Common myeloid progenitor, CD34-positive (primary cell): ENCODE measurements around the gene CALHM6. TPM values are rescaled to one million over a fixed set of nuclear protein-coding genes. Genes with fewer than 3 reads are reported as not detected.

Experiments
- CTCF ChIA-PET: fragments of 350-600 bp; sonication (Branson Sonifier 250); formaldehyde crosslinking; loops from one replicate; lab custom pipeline; 2021; ENCODE audit warnings: antibody characterized with exemption; lab: Charles Lee
- POLR2A ChIA-PET: fragments of 350-600 bp; sonication (Branson Sonifier 250); formaldehyde crosslinking; loops from one replicate; lab custom pipeline; 2021; ENCODE audit warnings: antibody characterized with exemption; lab: Charles Lee
- DNase-seq, 3 donors: peaks; one replicate each; pipeline versions ENCODE4 v3.0.0 to v3.0.0-alpha.2; 2013
- H3K27ac ChIP-seq, 2 experiments: 1 replicate in 1 of 2; 2 replicates in 1 of 2; pipeline ENCODE4 v1.7.0; 2013; ENCODE audit warnings: inconsistent platforms in 2 of 2, low read length in 2 of 2, mild to moderate bottlenecking in 2 of 2, low read depth in 1 of 2, moderate library complexity in 1 of 2; ENCODE audit not compliant: severe bottlenecking in 2 of 2, insufficient read depth in 1 of 2, poor library complexity in 1 of 2
- H3K27me3 ChIP-seq, 5 experiments: replicated peaks in 2 of 5; 1 replicate in 3 of 5; 2 replicates in 2 of 5; pipeline versions ENCODE4 v1.6.1 to v1.7.0; 2013; ENCODE audit warnings: low read length in 4 of 5, mild to moderate bottlenecking in 2 of 5, moderate library complexity in 2 of 5, inconsistent platforms in 1 of 5; ENCODE audit not compliant: insufficient read depth in 5 of 5, control insufficient read depth in 4 of 5
- H3K36me3 ChIP-seq, 4 experiments: 1 replicate in 2 of 4; 2 replicates in 2 of 4; pipeline versions ENCODE4 v1.6.1 to v1.7.0; 2013; ENCODE audit warnings: low read length in 3 of 4, control low read depth in 1 of 4, mild to moderate bottlenecking in 1 of 4; ENCODE audit not compliant: control insufficient read depth in 4 of 4, insufficient read depth in 4 of 4
- H3K4me1 ChIP-seq, 4 experiments: 1 replicate in 3 of 4; 2 replicates in 1 of 4; pipeline versions ENCODE4 v1.6.1 to v1.7.1; 2013; ENCODE audit warnings: low read length in 3 of 4, mild to moderate bottlenecking in 3 of 4, control low read depth in 1 of 4, inconsistent platforms in 1 of 4, moderate library complexity in 1 of 4; ENCODE audit not compliant: control insufficient read depth in 4 of 4, insufficient read depth in 4 of 4; ENCODE audit errors: control extremely low read depth in 1 of 4
- H3K4me3 ChIP-seq, 7 experiments: 1 replicate in 4 of 7; 2 replicates in 3 of 7; pipeline versions ENCODE4 v1.5.1 to v1.7.0; 2013; ENCODE audit warnings: mild to moderate bottlenecking in 7 of 7, low read length in 6 of 7, moderate library complexity in 6 of 7, inconsistent platforms in 2 of 7, low read depth in 2 of 7, control low read depth in 1 of 7; ENCODE audit not compliant: insufficient read depth in 4 of 7, control insufficient read depth in 1 of 7; ENCODE audit errors: extremely low read depth in 1 of 7
- H3K9me3 ChIP-seq, 5 experiments: 1 replicate in 4 of 5; 2 replicates in 1 of 5; pipeline versions ENCODE4 v1.6.1 to v1.7.1; 2013; ENCODE audit warnings: low read length in 4 of 5, mild to moderate bottlenecking in 2 of 5, inconsistent platforms in 1 of 5, low read depth in 1 of 5, moderate library complexity in 1 of 5; ENCODE audit not compliant: control insufficient read depth in 4 of 5, insufficient read depth in 2 of 5; ENCODE audit errors: control extremely low read depth in 1 of 5
- WGBS: methylation state at CpG from one replicate; pipeline ENCODE4 v1.1.5; 2013; ENCODE audit not compliant: insufficient coverage; 5-methylcytosine and 5-hydroxymethylcytosine counted together
- polyA plus RNA-seq: library from polyadenylated mRNA; unstranded; fragments of 120-200 nt; gene quantifications from one replicate; pipeline ENCODE4 v1.2.1, GENCODE V29; 2013

CALHM6 gene
- polyA plus RNA-seq = 98.8 TPM

GRCh38 chr6:116461331-116461931, at the start of gene CALHM6:
CALHM6 (plus strand) TSS chr6:116461375; CDS start chr6:116461930, 555 bp downstream.
- Histone ChIP-seq H3K27me3 (no peaks in the 10 kb centered on the region), H3K36me3 (no peaks in the 10 kb centered on the region), H3K4me3 (peak within 1 kb of the TSS; percentile 47 to 82 (median 65)), H3K27ac (peak within 1 kb of the TSS in 1 of 2 experiments; percentile 67), H3K4me1 (peaks cover 27 to 69% (median 59%) of the 10 kb centered on the region in 4 experiments), H3K9me3 (no peaks in the 10 kb centered on the region)
- ChIA-PET POLR2A (no interaction called here), CTCF (interaction anchor here (1.0 to 1.4 kb wide), 4 partner anchors 17 to 174 kb away, joined by 3 to 5 read pairs (median 4); no protein-coding TSS in a partner anchor)
- 31% methylated on average over 12 of the region's 13 CpGs for WGBS
- peak in 2 of 3 donors; percentile 79 to 81 for DNase-seq

- CTCF ChIA-PET = interaction anchor here (1.4 kb wide), 1 partner anchor 19 kb away, joined by 3 read pairs; no protein-coding TSS in a partner anchor
- POLR2A ChIA-PET = no interaction called here
- no peak for DNase-seq
- Histone ChIP-seq H3K9me3 (no peaks in the 10 kb centered on the region), H3K27me3 (no peaks in the 10 kb centered on the region), H3K36me3 (peaks cover 0 to 4% (median 0%) of the 10 kb centered on the region in 4 experiments), H3K4me1 (peaks cover 18 to 30% (median 25%) of the 10 kb centered on the region in 4 experiments), H3K27ac (no peak overlapping the region), H3K4me3 (no peak overlapping the region)
These were observed 48.9 kb upstream of the CALHM6 start for GRCh38 chr6:116412270-116412669.

GRCh38 chr6:116413357-116413756, 47.8 kb upstream of the CALHM6 start:
- no peak overlapping the region for H3K4me3 ChIP-seq
- WGBS = no CpG with 5 or more reads among the region's 1 CpG
- H3K27ac ChIP-seq = no peak overlapping the region
- peaks cover 0 to 3% (median 0%) of the 10 kb centered on the region in 4 experiments for H3K36me3 ChIP-seq
- no peaks in the 10 kb centered on the region for H3K9me3 ChIP-seq
- peaks cover 16 to 28% (median 25%) of the 10 kb centered on the region in 4 experiments for H3K4me1 ChIP-seq
- no peak for DNase-seq
- H3K27me3 ChIP-seq = no peaks in the 10 kb centered on the region
- POLR2A ChIA-PET = interaction anchor here (0.5 to 0.6 kb wide), 2 partner anchors 9 to 81 kb away, joined by 3 read pairs; no protein-coding TSS in a partner anchor
- CTCF ChIA-PET = interaction anchor here (1.1 to 1.6 kb wide), 5 partner anchors 11 to 147 kb away, joined by 3 to 5 read pairs (median 4); no protein-coding TSS in a partner anchor

GRCh38 chr6:116417661-116418060, 43.5 kb upstream of the CALHM6 start:
- H3K36me3 ChIP-seq = no peaks in the 10 kb centered on the region
- no peak overlapping the region for H3K27ac ChIP-seq
- no peaks in the 10 kb centered on the region for H3K27me3 ChIP-seq
- H3K9me3 ChIP-seq = no peaks in the 10 kb centered on the region
- H3K4me1 ChIP-seq = no peaks in the 10 kb centered on the region
- no peak overlapping the region for H3K4me3 ChIP-seq
- CTCF ChIA-PET = interaction anchor here (0.8 to 1.2 kb wide), 2 partner anchors 41 to 129 kb away, joined by 3 read pairs; no protein-coding TSS in a partner anchor
- no peak for DNase-seq
- POLR2A ChIA-PET = no interaction called here
- 92% methylated on average over 2 of the region's 3 CpGs for WGBS

GRCh38 chr6:116419069-116419786, 41.9 kb upstream of the CALHM6 start:
- Histone ChIP-seq H3K27ac (no peak overlapping the region), H3K27me3 (no peaks in the 10 kb centered on the region), H3K4me3 (no peak overlapping the region), H3K36me3 (no peaks in the 10 kb centered on the region), H3K9me3 (no peaks in the 10 kb centered on the region), H3K4me1 (peaks cover 0 to 2% (median 0%) of the 10 kb centered on the region in 4 experiments)
- POLR2A ChIA-PET = interaction anchor here (0.6 kb wide), 1 partner anchor 25 kb away, joined by 3 read pairs; no protein-coding TSS in a partner anchor
- no peak for DNase-seq
- CTCF ChIA-PET = interaction anchor here (1.0 to 1.5 kb wide), 3 partner anchors 8 to 151 kb away, joined by 3 to 4 read pairs (median 4); no protein-coding TSS in a partner anchor
- WGBS = 100% methylated on average over 2 of the region's 2 CpGs

GRCh38 chr6:116420341-116420740, 40.8 kb upstream of the CALHM6 start:
- no peaks in the 10 kb centered on the region for H3K9me3 ChIP-seq
- H3K4me1 ChIP-seq = peaks cover 0 to 6% (median 0%) of the 10 kb centered on the region in 4 experiments
- POLR2A ChIA-PET = no interaction called here
- H3K27me3 ChIP-seq = no peaks in the 10 kb centered on the region
- CTCF ChIA-PET = interaction anchor here (1.2 to 1.4 kb wide), 2 partner anchors 11 to 152 kb away, joined by 3 to 4 read pairs; no protein-coding TSS in a partner anchor
- H3K27ac ChIP-seq = no peak overlapping the region
- DNase-seq = no peak
- no peak overlapping the region for H3K4me3 ChIP-seq
- no peaks in the 10 kb centered on the region for H3K36me3 ChIP-seq
- 100% methylated on average over 3 of the region's 5 CpGs for WGBS
